Trophoblast cell (in vitro differentiated cells and primary cell): ENCODE results near the gene NDUFS4.
A peak's percentile ranks its signal among the peaks of the same experiment; 100 is the strongest.

ENCODE experiments used
- DNase-seq, 2 donors: peaks; one replicate each; pipeline ENCODE4 v3.0.0-alpha.2; 2016
- H2AFZ ChIP-seq: 2 replicates; pipeline ENCODE4 v1.6.1; 2013; ENCODE audit warnings: low read length, moderate library complexity, mild to moderate bottlenecking; ENCODE audit not compliant: insufficient read depth, poor library complexity
- H2AK5ac ChIP-seq: 2 replicates; pipeline ENCODE4 v1.6.1; 2013; ENCODE audit warnings: mild to moderate bottlenecking, low read length
- H2BK120ac ChIP-seq: 2 replicates; pipeline ENCODE4 v1.6.1; 2013; ENCODE audit warnings: low read length, mild to moderate bottlenecking, moderate library complexity; ENCODE audit not compliant: insufficient read depth, poor library complexity
- H2BK12ac ChIP-seq: 2 replicates; pipeline ENCODE4 v1.6.1; 2013; ENCODE audit warnings: mild to moderate bottlenecking, low read length, moderate library complexity
- H2BK5ac ChIP-seq: 2 replicates; pipeline ENCODE4 v1.6.1; 2013; ENCODE audit warnings: low read length, low read depth, moderate library complexity, mild to moderate bottlenecking; ENCODE audit not compliant: poor library complexity
- H3K14ac ChIP-seq: 2 replicates; pipeline ENCODE4 v1.6.1; 2013; ENCODE audit warnings: mild to moderate bottlenecking, low read length
- H3K18ac ChIP-seq: 2 replicates; pipeline ENCODE4 v1.6.1; 2013; ENCODE audit warnings: mild to moderate bottlenecking, low read length
- H3K23ac ChIP-seq: 2 replicates; pipeline ENCODE4 v1.6.1; 2013; ENCODE audit warnings: low read length
- H3K27ac ChIP-seq: 2 replicates; pipeline ENCODE4 v1.5.1; 2013; ENCODE audit warnings: low read depth, mild to moderate bottlenecking, inconsistent platforms, low read length, moderate library complexity
- H3K27me3 ChIP-seq: 2 replicates; pipeline ENCODE4 v1.6.1; 2013; ENCODE audit warnings: inconsistent platforms, mild to moderate bottlenecking, low read length, moderate library complexity; ENCODE audit not compliant: insufficient read depth
- H3K36me3 ChIP-seq, 2 experiments: 1 replicate in 1 of 2; 2 replicates in 1 of 2; pipeline ENCODE4 v1.6.1; 2013; ENCODE audit warnings: low read length in 2 of 2, mild to moderate bottlenecking in 2 of 2, moderate library complexity in 1 of 2; ENCODE audit not compliant: insufficient read depth in 2 of 2, control insufficient read depth in 1 of 2
- H3K4ac ChIP-seq: 2 replicates; pipeline ENCODE4 v1.6.1; 2013; ENCODE audit warnings: low read depth, mild to moderate bottlenecking, low read length, moderate library complexity
- H3K4me1 ChIP-seq, 2 experiments: 1 replicate in 1 of 2; 2 replicates in 1 of 2; pipeline ENCODE4 v1.6.1; 2013; ENCODE audit warnings: low read length in 2 of 2, mild to moderate bottlenecking in 2 of 2, moderate library complexity in 1 of 2; ENCODE audit not compliant: insufficient read depth in 2 of 2, control insufficient read depth in 1 of 2
- H3K4me2 ChIP-seq: 2 replicates; pipeline ENCODE4 v1.6.1; 2013; ENCODE audit warnings: inconsistent platforms, mild to moderate bottlenecking, low read length, moderate library complexity
- H3K4me3 ChIP-seq: 2 replicates; pipeline ENCODE4 v1.5.1; 2013; ENCODE audit warnings: mild to moderate bottlenecking, low read depth, low read length, inconsistent platforms
- H3K79me1 ChIP-seq: one replicate; pipeline ENCODE4 v1.6.1; 2013; ENCODE audit warnings: low read length
- H3K79me2 ChIP-seq: 2 replicates; pipeline ENCODE4 v1.6.1; 2013; ENCODE audit warnings: low read length, mild to moderate bottlenecking; ENCODE audit not compliant: control insufficient read depth, insufficient read depth, poor library complexity
- H3K9ac ChIP-seq: 2 replicates; pipeline ENCODE4 v1.6.1; 2013; ENCODE audit warnings: mild to moderate bottlenecking, low read length
- H3K9me3 ChIP-seq: 2 replicates; pipeline ENCODE4 v1.6.1; 2013; ENCODE audit warnings: low read depth, mild to moderate bottlenecking, control low read depth, inconsistent platforms, low read length; ENCODE audit not compliant: insufficient read depth
- H4K12ac ChIP-seq: 2 replicates; pipeline ENCODE4 v1.6.1; 2013; ENCODE audit warnings: low read depth, mild to moderate bottlenecking, low read length, moderate library complexity
- H4K8ac ChIP-seq: 2 replicates; pipeline ENCODE4 v1.6.1; 2013; ENCODE audit warnings: low read depth, mild to moderate bottlenecking, low read length, moderate library complexity
- H4K91ac ChIP-seq: one replicate; pipeline ENCODE4 v1.6.1; 2013; ENCODE audit warnings: low read depth, mild to moderate bottlenecking, low read length, moderate library complexity
- WGBS: extraction: QIAGEN DNeasy Blood & Tissue Kit; methylation state at CpG from one replicate; pipeline ENCODE4 v1.1.7; 2013; ENCODE audit warnings: missing lambda C conversion rate; ENCODE audit not compliant: insufficient read length, insufficient coverage; ENCODE audit errors: extremely low coverage; 5-methylcytosine and 5-hydroxymethylcytosine counted together

NDUFS4 gene

DNA sequence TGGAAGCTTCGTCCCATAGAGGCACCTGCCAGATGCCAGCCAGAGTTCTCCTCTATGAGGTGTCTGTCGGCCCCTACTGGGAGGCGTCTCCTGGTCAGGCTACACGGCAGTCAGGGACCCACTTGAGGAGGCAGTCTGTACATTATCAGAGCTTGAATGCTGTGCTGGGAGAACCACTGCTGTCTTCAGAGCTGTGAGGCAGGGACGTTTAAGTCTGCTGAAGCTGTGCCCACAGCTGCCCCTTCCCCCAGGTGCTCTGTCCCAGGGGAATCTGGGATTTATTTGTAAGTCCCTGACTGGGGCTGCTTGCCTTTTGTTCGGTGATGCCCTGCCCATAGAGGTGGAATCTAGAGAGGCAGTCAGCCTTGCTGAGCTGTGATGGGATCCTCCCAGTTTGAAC is 70.8 kb downstream of the NDUFS4 start:
- H2BK12ac ChIP-seq, result no peak overlapping the region
- H2AK5ac ChIP-seq, result no peak overlapping the region
- no peak overlapping the region for H2BK5ac ChIP-seq
- no peak overlapping the region for H2AFZ ChIP-seq
- H3K18ac ChIP-seq, result no peak overlapping the region
- no peaks in the 10 kb centered on the region for H3K79me2 ChIP-seq
- DNase-seq, result no peak
- H3K27ac ChIP-seq, result no peak overlapping the region
- H3K4me2 ChIP-seq, result no peak overlapping the region
- H3K9ac ChIP-seq, result no peak overlapping the region
- no peak overlapping the region for H3K4me3 ChIP-seq
- no peak overlapping the region for H2BK120ac ChIP-seq
- H3K36me3 ChIP-seq, result peaks cover 6 to 9% of the 10 kb centered on the region in 2 experiments
- no peak overlapping the region for H4K12ac ChIP-seq
- H3K4me1 ChIP-seq, result peaks cover 0 to 2% of the 10 kb centered on the region in 2 experiments
- H3K27me3 ChIP-seq, result no peaks in the 10 kb centered on the region
- H3K4ac ChIP-seq, result no peak overlapping the region
- no peak overlapping the region for H4K91ac ChIP-seq
- H3K9me3 ChIP-seq, result peaks cover 11% of the 10 kb centered on the region
- H3K79me1 ChIP-seq, result no peaks in the 10 kb centered on the region
- H3K14ac ChIP-seq, result no peak overlapping the region
- H4K8ac ChIP-seq, result no peak overlapping the region
- WGBS, result no CpG with 5 or more reads among the region's 6 CpGs
- no peak overlapping the region for H3K23ac ChIP-seq

GRCh38 chr5:53642061-53642460 is 81.6 kb downstream of the NDUFS4 start:
- Histone ChIP-seq H3K36me3 (no peaks in the 10 kb centered on the region), H4K8ac (no peak overlapping the region), H3K4me1 (no peaks in the 10 kb centered on the region), H4K91ac (no peak overlapping the region), H3K79me2 (no peaks in the 10 kb centered on the region), H2BK12ac (no peak overlapping the region), H3K4me3 (no peak overlapping the region), H3K4me2 (no peak overlapping the region), H3K79me1 (no peaks in the 10 kb centered on the region), H2BK120ac (no peak overlapping the region), H3K18ac (no peak overlapping the region), H3K14ac (no peak overlapping the region), H3K9me3 (no peaks in the 10 kb centered on the region), H3K27me3 (no peaks in the 10 kb centered on the region), H2AFZ (no peak overlapping the region), H2BK5ac (no peak overlapping the region), H3K27ac (no peak overlapping the region), H3K4ac (no peak overlapping the region), H3K23ac (no peak overlapping the region), H4K12ac (no peak overlapping the region), H3K9ac (no peak overlapping the region), H2AK5ac (no peak overlapping the region)
- DNase-seq, result no peak
- WGBS, result no CpG with 5 or more reads among the region's 3 CpGs

DNA sequence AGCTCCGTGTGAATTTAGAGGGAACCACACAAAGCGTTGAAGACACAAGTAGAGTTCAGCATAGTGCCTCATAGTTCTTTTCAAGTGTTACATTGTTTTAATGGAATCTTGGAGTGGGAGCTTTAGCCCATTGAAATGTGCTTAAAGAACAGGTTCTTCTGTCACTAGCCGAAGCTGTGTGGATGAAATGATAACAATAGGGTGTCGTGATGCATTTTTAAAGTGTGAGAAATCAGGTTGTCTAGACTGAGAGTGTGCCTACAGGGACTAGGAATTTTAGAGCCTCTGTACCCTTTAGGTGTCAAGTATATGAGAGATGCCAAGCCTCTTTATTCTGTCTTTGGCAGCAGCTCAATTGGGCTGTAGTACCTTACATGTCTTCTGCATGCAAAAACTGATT is 83.0 kb downstream of the NDUFS4 start:
- H2BK120ac ChIP-seq, result no peak overlapping the region
- DNase-seq, result peak; percentile 34 to 77
- no peak overlapping the region for H3K27ac ChIP-seq
- no peak overlapping the region for H2AK5ac ChIP-seq
- no peak overlapping the region for H3K4ac ChIP-seq
- no peak overlapping the region for H3K14ac ChIP-seq
- H3K79me1 ChIP-seq, result peaks cover 1% of the 10 kb centered on the region
- no peak overlapping the region for H4K12ac ChIP-seq
- H3K23ac ChIP-seq, result no peak overlapping the region
- H4K8ac ChIP-seq, result no peak overlapping the region
- no peak overlapping the region for H3K4me2 ChIP-seq
- H3K9me3 ChIP-seq, result no peaks in the 10 kb centered on the region
- H2BK12ac ChIP-seq, result no peak overlapping the region
- no peaks in the 10 kb centered on the region for H3K27me3 ChIP-seq
- H3K9ac ChIP-seq, result no peak overlapping the region
- no peak overlapping the region for H2BK5ac ChIP-seq
- peaks cover 0 to 3% of the 10 kb centered on the region in 2 experiments for H3K36me3 ChIP-seq
- H3K18ac ChIP-seq, result no peak overlapping the region
- H3K4me1 ChIP-seq, result no peaks in the 10 kb centered on the region
- H3K79me2 ChIP-seq, result no peaks in the 10 kb centered on the region
- H3K4me3 ChIP-seq, result no peak overlapping the region
- H2AFZ ChIP-seq, result no peak overlapping the region
- H4K91ac ChIP-seq, result no peak overlapping the region
- WGBS, result no CpG with 5 or more reads among the region's 4 CpGs

DNA sequence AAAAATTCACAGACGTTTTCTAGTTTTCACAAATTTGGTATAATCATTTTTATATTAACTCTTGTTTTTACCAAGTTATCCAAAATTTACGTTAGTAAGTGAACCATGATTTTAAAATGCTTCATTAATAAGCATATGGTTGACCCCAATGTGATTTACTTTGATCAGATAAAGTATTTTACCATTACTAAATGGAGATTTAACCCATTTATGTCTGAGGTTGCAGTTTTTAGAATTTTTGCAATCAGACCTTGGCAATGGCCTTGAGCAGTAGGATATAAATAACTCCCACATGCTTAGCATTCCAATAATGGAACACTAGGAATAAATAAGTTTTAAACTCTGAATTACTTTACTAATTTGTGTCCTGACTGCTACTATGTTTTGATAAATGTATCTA is 84.6 kb downstream of the NDUFS4 start:
- WGBS, result no CpG with 5 or more reads among the region's 2 CpGs

More for the DNA sequence above, 84.6 kb downstream of the NDUFS4 start:
- no peak overlapping the region for H4K8ac ChIP-seq
- H4K12ac ChIP-seq, result no peak overlapping the region
- no peak for DNase-seq
- H3K9ac ChIP-seq, result no peak overlapping the region
- no peaks in the 10 kb centered on the region for H3K79me2 ChIP-seq
- H3K9me3 ChIP-seq, result no peaks in the 10 kb centered on the region
- H3K4ac ChIP-seq, result no peak overlapping the region
- no peaks in the 10 kb centered on the region for H3K4me1 ChIP-seq
- no peak overlapping the region for H3K23ac ChIP-seq
- no peak overlapping the region for H2AFZ ChIP-seq
- H4K91ac ChIP-seq, result no peak overlapping the region
- H2BK5ac ChIP-seq, result no peak overlapping the region
- no peak overlapping the region for H3K27ac ChIP-seq
- no peak overlapping the region for H3K18ac ChIP-seq
- H3K27me3 ChIP-seq, result no peaks in the 10 kb centered on the region
- H3K36me3 ChIP-seq, result peaks cover 0 to 3% of the 10 kb centered on the region in 2 experiments
- no peak overlapping the region for H2BK12ac ChIP-seq
- H3K4me3 ChIP-seq, result no peak overlapping the region
- no peak overlapping the region for H2BK120ac ChIP-seq
- peaks cover 1% of the 10 kb centered on the region for H3K79me1 ChIP-seq
- H2AK5ac ChIP-seq, result no peak overlapping the region
- H3K4me2 ChIP-seq, result no peak overlapping the region
- H3K14ac ChIP-seq, result no peak overlapping the region
